ENCODE measurements around the gene OVOL1.

DNA sequence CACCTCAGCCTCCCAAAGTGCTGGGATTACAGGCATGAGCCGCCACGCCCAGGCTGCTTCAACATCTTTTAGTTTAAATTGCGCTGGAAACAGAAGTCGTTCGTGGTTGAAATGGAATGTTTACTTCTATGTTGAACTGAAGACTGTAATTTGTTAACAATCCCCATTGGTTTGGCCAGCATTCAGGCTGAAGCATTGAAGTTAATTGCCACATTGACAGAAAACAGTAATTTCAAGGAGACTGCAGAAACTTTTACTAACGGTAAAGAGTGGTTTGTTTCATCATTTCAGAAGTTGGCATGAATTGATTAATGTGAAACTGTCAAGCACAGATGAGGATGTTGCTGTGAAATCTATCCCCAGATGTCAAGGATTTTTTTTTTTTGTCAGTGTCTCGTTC lies 20.3 kb upstream of the OVOL1 start:
- TF ChIP-seq, protein P1, sequence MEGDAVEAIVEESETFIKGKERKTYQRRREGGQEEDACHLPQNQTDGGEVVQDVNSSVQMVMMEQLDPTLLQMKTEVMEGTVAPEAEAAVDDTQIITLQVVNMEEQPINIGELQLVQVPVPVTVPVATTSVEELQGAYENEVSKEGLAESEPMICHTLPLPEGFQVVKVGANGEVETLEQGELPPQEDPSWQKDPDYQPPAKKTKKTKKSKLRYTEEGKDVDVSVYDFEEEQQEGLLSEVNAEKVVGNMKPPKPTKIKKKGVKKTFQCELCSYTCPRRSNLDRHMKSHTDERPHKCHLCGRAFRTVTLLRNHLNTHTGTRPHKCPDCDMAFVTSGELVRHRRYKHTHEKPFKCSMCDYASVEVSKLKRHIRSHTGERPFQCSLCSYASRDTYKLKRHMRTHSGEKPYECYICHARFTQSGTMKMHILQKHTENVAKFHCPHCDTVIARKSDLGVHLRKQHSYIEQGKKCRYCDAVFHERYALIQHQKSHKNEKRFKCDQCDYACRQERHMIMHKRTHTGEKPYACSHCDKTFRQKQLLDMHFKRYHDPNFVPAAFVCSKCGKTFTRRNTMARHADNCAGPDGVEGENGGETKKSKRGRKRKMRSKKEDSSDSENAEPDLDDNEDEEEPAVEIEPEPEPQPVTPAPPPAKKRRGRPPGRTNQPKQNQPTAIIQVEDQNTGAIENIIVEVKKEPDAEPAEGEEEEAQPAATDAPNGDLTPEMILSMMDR (conservative IDR thresholded peaks at IDR 0.05) = no peak
- TF ChIP-seq EZH2 (IDR thresholded peaks at IDR 0.05; ENCODE audit: low read depth) = no peak
